Ishikawa (cell line): ENCODE measurements around the gene SPOP.

Experiments used
- CEBPB ChIP-seq: IDR thresholded peaks from 2 replicates; pipeline ENCODE4 v1.6.1; 2012
- CREB1 ChIP-seq: IDR thresholded peaks from 2 replicates; pipeline ENCODE4 v1.6.1; 2012; ENCODE audit warnings: low read depth
- EGR1 ChIP-seq: IDR thresholded peaks from 2 replicates; pipeline ENCODE4 v1.6.1; 2012
- EP300 ChIP-seq: IDR thresholded peaks from 2 replicates; pipeline ENCODE4 v1.6.1; 2012; ENCODE audit warnings: borderline replicate concordance
- FOXM1 ChIP-seq: IDR thresholded peaks from 2 replicates; pipeline ENCODE4 v1.6.1; 2012; ENCODE audit warnings: low read depth, borderline replicate concordance
- NFIC ChIP-seq: IDR thresholded peaks from 2 replicates; pipeline ENCODE4 v1.6.1; 2012
- RAD21 ChIP-seq: IDR thresholded peaks from 2 replicates; pipeline ENCODE4 v1.6.1; 2012; ENCODE audit warnings: low read depth
- TAF1 ChIP-seq: IDR thresholded peaks from 2 replicates; pipeline ENCODE4 v1.6.1; 2012; ENCODE audit warnings: low read depth, mild to moderate bottlenecking
- TCF12 ChIP-seq: IDR thresholded peaks from 2 replicates; pipeline ENCODE4 v1.6.1; 2012; ENCODE audit warnings: low read depth
- TEAD4 ChIP-seq: IDR thresholded peaks from 2 replicates; pipeline ENCODE4 v1.6.1; 2012
- YY1 ChIP-seq: IDR thresholded peaks from 2 replicates; pipeline ENCODE4 v1.6.1; 2012; ENCODE audit warnings: low read depth
- ZBTB7A ChIP-seq: IDR thresholded peaks from 2 replicates; pipeline ENCODE4 v1.6.1; 2012; ENCODE audit warnings: low read depth
- TF ChIP-seq, protein P1 (sequence below): IDR thresholded peaks from 2 replicates; pipeline ENCODE4 v1.6.1; 2012
- TF ChIP-seq, protein P2 (sequence below): IDR thresholded peaks from 2 replicates; pipeline ENCODE4 v1.6.1; 2012; ENCODE audit warnings: low read depth, mild to moderate bottlenecking
- TF ChIP-seq, protein P3 (sequence below): IDR thresholded peaks from 2 replicates; pipeline ENCODE4 v1.6.1; 2012

Gene SPOP

DNA sequence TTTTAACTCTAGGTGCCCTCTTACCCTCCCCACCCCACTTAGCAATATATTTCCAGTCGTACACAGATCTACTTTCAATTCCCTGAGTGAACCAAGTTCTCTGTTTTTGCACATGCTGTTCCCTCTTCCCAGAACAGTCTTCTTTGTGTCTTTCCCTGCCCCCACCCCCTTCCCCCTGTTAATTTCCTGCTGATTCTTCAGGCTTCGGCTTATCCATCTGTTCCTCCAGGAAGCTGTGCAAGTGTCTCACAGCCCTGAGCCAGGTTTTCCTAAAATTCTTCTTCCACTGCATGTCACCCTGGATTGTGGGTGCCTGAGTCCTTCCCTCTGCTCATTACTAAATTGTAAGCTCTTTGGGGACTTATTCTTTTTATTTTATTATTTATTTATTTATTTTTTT, 12.4 kb upstream of the SPOP start:
- no peak for TF ChIP-seq ZBTB7A
- TF ChIP-seq TEAD4: no peak
- TF ChIP-seq, protein P1, sequence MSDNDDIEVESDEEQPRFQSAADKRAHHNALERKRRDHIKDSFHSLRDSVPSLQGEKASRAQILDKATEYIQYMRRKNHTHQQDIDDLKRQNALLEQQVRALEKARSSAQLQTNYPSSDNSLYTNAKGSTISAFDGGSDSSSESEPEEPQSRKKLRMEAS: no peak
- no peak for TF ChIP-seq CEBPB
- no peak for TF ChIP-seq CREB1

DNA sequence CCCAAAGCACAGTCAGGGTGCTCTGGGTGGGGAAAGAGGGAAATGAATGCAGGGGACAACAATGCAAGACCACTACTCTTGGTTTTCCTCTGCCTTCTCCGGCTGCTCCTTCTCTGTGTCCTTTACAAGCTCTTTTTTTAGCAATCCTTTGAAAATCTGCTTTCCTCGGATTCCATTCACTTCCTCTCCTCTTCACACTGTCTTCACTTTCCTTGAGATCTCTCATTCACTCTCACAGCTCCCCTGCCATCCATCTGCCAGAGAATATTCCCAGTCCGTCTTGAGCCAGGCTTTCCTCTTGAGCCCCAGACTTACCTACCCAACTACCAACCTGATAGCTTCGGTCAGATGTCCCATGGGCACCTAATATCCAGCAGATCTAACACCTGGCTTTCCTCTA, 11.0 kb upstream of the SPOP start:
- TF ChIP-seq, protein P1: no peak
- no peak for TF ChIP-seq TAF1
- TF ChIP-seq, protein P2, sequence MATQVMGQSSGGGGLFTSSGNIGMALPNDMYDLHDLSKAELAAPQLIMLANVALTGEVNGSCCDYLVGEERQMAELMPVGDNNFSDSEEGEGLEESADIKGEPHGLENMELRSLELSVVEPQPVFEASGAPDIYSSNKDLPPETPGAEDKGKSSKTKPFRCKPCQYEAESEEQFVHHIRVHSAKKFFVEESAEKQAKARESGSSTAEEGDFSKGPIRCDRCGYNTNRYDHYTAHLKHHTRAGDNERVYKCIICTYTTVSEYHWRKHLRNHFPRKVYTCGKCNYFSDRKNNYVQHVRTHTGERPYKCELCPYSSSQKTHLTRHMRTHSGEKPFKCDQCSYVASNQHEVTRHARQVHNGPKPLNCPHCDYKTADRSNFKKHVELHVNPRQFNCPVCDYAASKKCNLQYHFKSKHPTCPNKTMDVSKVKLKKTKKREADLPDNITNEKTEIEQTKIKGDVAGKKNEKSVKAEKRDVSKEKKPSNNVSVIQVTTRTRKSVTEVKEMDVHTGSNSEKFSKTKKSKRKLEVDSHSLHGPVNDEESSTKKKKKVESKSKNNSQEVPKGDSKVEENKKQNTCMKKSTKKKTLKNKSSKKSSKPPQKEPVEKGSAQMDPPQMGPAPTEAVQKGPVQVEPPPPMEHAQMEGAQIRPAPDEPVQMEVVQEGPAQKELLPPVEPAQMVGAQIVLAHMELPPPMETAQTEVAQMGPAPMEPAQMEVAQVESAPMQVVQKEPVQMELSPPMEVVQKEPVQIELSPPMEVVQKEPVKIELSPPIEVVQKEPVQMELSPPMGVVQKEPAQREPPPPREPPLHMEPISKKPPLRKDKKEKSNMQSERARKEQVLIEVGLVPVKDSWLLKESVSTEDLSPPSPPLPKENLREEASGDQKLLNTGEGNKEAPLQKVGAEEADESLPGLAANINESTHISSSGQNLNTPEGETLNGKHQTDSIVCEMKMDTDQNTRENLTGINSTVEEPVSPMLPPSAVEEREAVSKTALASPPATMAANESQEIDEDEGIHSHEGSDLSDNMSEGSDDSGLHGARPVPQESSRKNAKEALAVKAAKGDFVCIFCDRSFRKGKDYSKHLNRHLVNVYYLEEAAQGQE: no peak
- TF ChIP-seq NFIC: no peak
- TF ChIP-seq, protein P3, sequence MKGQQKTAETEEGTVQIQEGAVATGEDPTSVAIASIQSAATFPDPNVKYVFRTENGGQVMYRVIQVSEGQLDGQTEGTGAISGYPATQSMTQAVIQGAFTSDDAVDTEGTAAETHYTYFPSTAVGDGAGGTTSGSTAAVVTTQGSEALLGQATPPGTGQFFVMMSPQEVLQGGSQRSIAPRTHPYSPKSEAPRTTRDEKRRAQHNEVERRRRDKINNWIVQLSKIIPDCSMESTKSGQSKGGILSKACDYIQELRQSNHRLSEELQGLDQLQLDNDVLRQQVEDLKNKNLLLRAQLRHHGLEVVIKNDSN: no peak
- no peak for TF ChIP-seq FOXM1
- no peak for TF ChIP-seq RAD21
- no peak for TF ChIP-seq CREB1
- TF ChIP-seq TEAD4: no peak
- no peak for TF ChIP-seq EP300
- TF ChIP-seq EGR1: no peak
- TF ChIP-seq TCF12: no peak
- no peak for TF ChIP-seq ZBTB7A
- no peak for TF ChIP-seq CEBPB
- no peak for TF ChIP-seq YY1

DNA sequence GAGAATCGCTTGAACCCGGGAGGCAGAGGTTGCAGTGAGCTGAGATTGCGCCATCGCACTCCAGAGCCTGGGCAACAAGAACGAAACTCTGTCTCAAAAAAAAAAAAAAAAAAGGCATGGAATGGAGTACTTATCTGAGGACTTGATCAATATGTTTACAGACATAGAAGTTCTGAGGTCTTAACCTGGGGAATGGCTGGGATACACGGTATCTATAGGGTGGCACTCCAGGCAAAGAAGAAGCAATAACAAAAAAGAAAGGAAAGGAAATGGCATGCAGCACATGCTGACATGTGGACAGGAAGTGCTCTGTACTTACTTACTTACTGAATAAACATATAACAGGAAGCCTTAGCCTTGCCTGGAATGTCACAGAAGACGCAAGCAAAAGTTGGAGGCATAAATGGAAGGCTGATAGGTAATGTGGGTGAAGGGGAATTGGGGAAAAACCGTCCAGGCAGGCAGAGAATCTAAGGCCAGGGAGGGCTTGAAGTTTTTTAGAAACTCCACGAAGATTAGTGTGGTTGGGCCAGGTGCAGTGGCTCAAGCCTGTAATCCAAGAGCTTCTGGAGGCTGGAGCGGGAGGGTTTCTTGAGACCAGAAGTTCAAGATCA, 10.1 kb upstream of the SPOP start:
- TF ChIP-seq, protein P1: no peak
- TF ChIP-seq EGR1: no peak
- TF ChIP-seq RAD21: no peak

DNA sequence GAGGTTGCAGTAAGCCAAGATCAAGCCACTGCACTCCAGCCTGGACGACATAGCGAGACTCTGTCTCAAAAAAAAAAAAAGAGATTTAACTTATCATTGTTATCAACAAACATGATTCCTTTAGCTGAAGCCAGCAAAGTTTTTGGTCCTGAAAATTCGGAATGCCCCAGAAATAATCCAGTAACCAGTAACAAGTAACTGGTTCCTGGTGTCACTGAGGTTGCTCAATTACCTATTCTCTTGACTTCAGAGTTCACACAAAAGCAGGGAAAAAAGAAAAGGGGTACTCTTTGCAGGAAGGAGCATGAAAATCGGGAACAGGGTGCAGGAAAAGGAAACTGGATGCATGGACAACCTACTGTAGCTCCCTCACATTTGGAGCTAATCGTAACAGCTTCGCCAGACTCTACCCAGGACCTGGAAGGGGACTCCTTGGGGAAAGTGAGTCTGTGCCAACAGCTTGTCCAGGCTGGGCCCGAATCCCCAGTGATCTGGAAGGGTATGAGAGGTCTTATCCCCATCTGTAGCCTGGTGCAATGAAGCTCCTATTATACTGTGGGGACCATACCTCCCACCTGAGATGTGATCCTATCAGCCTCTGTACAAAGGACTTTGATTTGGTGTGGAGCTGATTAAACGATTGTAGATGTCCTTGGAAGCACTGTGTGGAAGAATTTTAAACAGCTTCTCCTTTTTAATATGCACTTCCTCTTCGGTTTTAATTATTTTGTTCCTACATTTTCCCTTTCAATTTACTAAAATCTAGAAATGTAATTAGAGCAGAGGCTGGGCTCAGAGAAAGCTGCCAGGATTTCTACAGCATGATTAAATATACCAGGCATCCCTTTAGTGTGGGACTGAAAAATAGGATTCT, 3.4 kb upstream of the SPOP start:
- no peak for TF ChIP-seq ZBTB7A
- no peak for TF ChIP-seq CEBPB

DNA sequence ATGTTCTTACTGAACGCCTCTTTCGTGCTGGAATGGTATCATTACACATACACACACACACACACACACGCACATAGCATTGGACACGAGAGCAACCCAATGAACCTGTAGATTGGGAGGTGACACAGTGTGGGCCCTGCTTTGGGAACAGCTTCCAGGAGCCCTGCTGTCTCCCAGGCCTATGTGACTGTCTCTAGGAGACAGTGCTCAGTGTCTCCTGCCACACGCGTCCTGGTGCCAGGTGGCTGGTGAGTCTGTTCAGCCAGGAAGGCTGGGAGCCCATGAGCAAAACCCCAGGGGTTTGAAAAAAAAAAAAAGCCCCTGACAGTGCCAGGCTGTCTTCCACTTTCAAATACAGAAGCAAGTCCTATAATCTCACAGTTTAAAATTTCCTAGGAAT, 2.4 kb upstream of the SPOP start:
- TF ChIP-seq FOXM1: no peak

DNA sequence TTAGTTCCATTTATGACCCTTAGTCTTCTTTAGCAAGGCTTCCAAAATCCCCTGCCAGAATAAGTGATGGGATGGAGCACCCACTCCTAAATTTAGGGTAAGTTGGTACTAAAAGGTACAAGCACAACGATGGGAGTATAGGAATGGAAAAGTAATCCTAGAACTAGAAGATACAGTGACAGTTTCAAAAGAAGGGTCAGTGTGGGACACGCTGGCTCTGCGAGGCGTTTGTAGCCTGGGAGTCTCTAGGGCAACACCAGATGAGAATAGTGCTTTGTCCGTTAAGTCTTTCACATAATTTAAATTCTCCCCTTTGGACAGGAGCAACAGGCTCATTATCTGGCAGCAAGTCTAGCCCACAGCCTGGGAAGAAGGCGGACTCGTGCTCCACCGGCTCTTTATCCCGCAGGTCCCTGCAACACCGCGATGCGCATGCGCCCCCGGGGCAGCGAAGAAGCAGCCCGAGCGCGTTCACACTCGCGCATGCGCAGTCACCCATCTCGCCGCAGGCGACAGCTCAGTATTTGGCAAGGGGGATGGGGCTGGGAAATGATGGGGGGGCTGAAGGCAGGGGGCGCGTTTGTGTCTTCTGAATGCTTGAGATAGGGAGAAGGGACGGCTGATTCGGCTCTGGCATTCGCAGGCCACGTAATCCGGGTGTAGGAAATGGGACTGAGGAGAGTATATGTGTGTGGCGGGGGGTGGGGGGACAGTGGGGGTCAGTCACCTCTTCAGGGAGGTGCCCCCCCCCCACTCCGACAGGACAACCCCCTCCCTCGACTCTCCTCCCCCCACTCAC, 564 bp downstream of the SPOP start:
- TF ChIP-seq RAD21: no peak
- no peak for TF ChIP-seq YY1
- TF ChIP-seq TAF1: peak; percentile 45
- TF ChIP-seq CREB1: no peak
- TF ChIP-seq CEBPB: no peak
- TF ChIP-seq, protein P1: peak; percentile 60; the same call in 1 of the 2 replicates
- TF ChIP-seq EGR1: no peak
- no peak; the same call in 1 of the 2 replicates for TF ChIP-seq ZBTB7A
- TF ChIP-seq TEAD4: no peak
- TF ChIP-seq FOXM1: no peak
- no peak for TF ChIP-seq EP300

DNA sequence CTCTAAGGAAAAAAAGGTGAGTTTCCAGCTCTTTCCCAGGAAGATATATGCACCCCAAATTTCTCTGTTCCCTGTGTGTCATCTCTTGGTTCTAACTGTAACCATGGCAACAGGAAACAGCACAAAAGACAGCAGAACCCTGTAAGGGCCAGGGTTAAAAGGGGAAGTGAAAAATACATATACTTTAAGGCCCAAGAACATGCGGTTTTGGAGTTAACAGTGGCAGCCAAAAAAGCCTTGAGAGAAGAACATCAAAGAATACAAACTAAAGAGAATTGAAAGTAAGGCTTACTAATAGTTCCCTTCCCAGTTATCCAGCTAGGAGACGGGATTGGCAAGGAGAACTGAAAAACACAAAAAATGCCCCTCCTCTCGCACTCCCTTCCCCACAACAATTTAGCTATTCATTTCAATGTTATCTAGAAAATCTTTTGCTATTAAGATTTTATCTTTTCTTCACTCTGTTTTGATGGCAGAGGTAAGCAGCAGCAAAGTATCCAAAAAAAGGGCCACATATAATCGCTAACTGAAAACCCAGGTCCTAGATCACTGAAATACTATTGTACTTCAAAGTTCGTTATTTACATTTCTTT, 1.5 kb downstream of the SPOP start:
- TF ChIP-seq, protein P1: no peak
- TF ChIP-seq, protein P2: no peak
- TF ChIP-seq NFIC (no peak), YY1 (no peak), TCF12 (no peak), EGR1 (no peak), TEAD4 (no peak), RAD21 (no peak), CREB1 (no peak), EP300 (no peak)
- TF ChIP-seq, protein P3: no peak
